ENCODE results near the gene SAP30L.

DNA sequence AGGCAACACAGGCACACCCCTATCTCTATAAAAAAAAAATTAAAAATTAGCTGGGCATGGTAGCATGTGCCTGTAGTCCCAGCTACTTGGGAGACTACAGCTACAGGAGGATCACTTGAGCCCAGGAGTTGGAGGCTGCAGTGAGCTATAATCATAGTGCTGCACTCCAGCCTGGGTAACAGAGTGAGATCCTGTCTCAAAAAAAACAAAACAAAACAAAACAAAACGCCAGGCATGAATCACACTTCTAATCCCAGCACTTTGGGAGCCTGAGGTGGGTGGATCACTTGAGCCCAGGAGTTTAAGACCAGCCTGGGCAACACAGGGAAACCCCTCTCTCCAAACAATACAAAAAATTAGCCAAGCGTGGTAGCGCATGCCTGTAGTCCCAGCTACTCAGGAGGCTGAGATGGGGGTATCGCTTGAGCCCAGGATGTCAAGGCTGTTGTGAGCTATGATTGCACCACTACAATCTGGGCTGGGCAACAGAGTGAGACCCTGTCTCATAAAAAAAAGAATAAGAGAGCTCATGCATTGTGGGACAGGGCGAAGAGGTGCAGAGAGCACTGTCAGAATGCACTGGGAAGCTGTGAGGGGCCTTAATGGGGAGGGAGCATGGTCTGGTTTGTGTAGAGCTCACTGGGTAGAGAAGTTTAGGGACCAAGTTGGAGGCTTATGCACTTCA, 8.4 kb upstream of the SAP30L start:
- TF ChIP-seq, protein P1, sequence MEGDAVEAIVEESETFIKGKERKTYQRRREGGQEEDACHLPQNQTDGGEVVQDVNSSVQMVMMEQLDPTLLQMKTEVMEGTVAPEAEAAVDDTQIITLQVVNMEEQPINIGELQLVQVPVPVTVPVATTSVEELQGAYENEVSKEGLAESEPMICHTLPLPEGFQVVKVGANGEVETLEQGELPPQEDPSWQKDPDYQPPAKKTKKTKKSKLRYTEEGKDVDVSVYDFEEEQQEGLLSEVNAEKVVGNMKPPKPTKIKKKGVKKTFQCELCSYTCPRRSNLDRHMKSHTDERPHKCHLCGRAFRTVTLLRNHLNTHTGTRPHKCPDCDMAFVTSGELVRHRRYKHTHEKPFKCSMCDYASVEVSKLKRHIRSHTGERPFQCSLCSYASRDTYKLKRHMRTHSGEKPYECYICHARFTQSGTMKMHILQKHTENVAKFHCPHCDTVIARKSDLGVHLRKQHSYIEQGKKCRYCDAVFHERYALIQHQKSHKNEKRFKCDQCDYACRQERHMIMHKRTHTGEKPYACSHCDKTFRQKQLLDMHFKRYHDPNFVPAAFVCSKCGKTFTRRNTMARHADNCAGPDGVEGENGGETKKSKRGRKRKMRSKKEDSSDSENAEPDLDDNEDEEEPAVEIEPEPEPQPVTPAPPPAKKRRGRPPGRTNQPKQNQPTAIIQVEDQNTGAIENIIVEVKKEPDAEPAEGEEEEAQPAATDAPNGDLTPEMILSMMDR (conservative IDR thresholded peaks at IDR 0.05) = no peak
- no peak for TF ChIP-seq EZH2 (IDR thresholded peaks at IDR 0.05; ENCODE audit: low read depth)

All from PC-9 (cell line).